HG03159 (cell line): ENCODE data around the gene INSYN2B.
"Not testable (repeated sequence)": the region's sequence is repeated elsewhere in the genome, so short reads cannot be mapped to it uniquely, and the experiment has no call there.

ENCODE experiments used
- ATAC-seq: cut with Tn5 transposase; IDR thresholded peaks from one replicate; pipeline ENCODE4 v1.9.1; 2021; ENCODE audit warnings: mild to moderate bottlenecking, moderate library complexity; ENCODE audit not compliant: unreplicated experiment

Gene INSYN2B

DNA sequence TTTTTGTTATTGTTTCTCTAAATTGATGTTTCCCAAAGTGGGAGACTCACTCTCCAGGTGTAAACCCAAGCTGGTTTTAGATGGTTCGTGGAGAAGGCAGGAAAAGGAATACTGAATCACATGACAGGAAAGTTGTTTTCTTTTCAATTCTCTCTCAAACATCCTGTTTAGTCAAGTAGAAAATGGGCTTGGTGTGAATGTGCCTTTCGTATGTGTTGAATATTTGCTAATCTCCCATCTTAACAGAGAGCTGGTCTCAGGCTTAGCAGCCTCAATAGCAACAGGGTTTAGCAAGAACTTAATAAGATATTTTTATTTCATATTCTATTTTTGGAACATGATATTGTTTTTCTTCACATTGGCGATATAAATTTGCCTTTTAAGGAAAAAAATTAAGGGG is 119.7 kb downstream of the INSYN2B start:
- ATAC-seq: peak; percentile 48

DNA sequence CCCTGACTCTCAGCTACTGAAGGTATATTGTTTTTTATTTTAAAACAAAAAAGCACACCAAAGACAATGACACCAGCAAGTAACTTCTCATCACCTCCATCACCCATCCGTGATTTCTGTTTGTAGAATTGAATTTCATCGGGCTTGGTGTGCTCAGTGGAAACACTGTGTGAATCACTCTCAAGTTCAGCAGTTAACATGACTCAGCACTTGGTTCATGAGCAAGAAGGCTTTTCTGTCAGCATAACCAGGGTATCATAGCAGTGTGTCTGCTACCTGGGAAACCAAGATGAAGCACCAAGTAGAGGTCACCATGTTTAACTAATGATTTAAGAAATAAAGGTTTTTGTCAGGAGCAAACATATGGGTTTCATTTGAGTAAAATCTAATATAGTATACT is 123.7 kb downstream of the INSYN2B start:
- ATAC-seq: no peak

- no peak for ATAC-seq
These were observed 128.9 kb downstream of the INSYN2B start for GRCh38 chr5:169851321-169851850.

DNA sequence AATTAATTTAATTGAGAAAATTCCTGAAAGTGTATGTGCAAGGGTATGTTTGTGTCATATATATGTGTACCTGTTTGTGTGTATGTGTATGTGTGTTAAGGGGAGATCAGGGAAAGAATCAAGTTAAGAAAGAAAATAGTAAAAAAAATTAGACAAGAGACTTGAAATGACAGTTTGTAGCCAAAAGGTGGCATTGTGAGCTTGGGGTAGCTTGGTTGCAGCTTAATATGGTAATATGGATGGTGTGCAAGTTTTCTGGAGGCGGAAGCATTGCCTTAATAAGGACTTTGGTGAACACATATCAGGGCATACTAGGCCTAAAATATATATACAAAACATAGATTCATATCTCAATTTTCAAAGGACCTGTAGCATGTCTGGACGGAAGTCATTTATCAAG is 129.9 kb downstream of the INSYN2B start:
- ATAC-seq: no peak

DNA sequence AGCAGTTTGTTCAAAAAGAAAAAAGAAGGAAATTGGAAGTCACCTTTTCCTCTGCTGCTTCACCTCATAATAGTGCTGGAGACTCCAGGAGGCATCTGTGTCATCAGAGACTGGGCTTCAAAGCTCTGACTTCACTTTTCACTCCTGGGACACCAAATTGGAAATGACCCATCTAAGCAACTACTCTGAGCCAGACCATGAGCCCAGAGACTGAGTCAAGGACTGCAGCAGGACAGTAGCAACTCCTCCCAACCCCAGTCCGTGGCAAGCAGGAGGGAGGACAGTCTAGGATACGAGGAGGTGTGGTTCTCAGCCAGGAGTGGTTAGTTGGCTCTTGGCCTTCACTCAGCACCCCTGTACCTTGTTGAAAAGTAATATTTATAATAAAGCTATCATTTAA is 131.5 kb downstream of the INSYN2B start:
- no peak for ATAC-seq

- no peak for ATAC-seq
These were observed 132.0 kb downstream of the INSYN2B start for GRCh38 chr5:169848271-169848670.

- no peak for ATAC-seq
These were observed 132.8 kb downstream of the INSYN2B start for GRCh38 chr5:169847519-169847918.

- ATAC-seq: no peak
These were observed 137.6 kb downstream of the INSYN2B start for GRCh38 chr5:169842699-169843098.

DNA sequence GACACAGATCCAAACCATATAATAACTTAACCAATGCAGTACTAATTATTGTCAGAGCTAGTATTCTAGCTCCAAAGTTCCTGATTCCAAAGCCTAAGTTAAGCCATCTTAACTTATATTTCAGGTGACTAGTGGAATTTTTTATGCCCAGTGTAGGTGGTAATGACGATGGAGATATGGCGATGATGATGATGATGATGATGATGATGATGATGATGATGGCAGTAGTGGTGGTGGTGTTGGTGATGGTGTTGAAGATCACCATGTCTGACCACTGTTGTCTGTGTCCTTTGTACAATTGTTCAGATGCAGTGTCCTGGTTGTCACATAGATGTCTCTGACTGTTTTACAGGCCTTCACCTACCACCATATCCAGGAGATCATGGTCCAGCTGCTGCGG is 139.9 kb downstream of the INSYN2B start:
- no peak for ATAC-seq

DNA sequence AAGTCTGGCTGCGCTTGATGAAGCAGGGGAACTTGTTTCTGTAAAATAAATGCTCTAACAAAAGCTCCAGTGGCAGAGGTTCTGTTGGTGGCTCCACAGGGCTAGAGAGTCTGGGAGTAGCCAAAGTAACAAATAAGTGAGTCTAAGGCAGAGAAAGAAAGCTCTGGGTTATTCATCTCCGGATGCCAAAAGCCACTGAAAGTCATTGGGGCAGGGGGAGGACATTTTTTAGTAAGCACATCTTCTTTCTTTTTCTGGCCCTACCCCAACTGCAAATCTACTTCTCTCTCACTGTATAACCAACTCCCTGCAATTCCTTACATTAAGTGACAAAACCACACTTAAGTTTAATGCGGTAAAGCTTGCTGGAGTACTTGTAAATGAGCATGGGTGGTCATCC is 141.6 kb downstream of the INSYN2B start:
- peak; percentile 86 for ATAC-seq

- ATAC-seq: no peak
These were observed 142.6 kb downstream of the INSYN2B start for GRCh38 chr5:169837686-169838085.

- ATAC-seq: no peak
These were observed 143.3 kb downstream of the INSYN2B start for GRCh38 chr5:169836835-169837536.

- not testable (repeated sequence) for ATAC-seq
These were observed 145.8 kb downstream of the INSYN2B start for GRCh38 chr5:169834540-169834939.

GRCh38 chr5:169833681-169834292 is 146.5 kb downstream of the INSYN2B start:
- not testable (repeated sequence) for ATAC-seq

DNA sequence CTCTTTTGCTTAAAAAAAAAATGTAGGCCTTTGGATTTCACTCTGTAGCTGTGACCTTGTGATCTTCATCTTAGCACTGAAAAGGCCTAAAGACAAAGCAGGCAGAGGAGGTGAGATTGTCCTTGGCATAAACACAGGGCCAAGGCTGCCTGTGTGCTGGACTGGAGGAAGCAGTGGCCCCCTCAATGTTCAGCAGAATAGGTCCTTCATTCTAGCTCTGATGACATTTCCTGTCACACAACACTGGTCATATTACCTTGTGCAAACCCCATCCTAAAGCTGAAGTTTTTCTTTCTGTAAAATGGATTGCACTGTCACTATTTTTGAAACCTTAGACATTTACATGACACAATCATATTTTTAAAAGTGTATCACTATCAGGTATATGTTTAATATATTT is 147.4 kb downstream of the INSYN2B start:
- ATAC-seq: no peak

- ATAC-seq: no peak
These were observed 148.0 kb downstream of the INSYN2B start for GRCh38 chr5:169832304-169832703.

DNA sequence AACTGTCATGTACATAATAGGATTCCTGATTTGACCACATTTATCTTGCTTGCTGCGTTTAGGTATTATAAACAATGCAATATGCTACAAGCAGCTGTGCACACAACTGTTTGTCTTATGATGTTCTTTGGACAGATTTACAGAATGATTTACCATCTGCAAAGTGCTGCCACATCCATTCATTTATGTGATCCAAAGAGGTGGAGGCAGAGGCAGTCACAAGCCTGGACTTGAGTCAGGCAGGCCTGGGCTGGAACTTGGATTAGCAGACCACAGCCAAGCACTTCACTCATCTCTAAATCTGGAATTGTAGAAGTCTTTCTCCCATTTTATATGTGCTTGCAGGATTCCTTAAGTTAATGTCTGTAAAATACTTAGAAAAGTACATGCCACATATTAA is 149.0 kb downstream of the INSYN2B start:
- ATAC-seq: no peak

- peak; percentile 53 for ATAC-seq
These were observed 151.9 kb downstream of the INSYN2B start for GRCh38 chr5:169828385-169828784.

DNA sequence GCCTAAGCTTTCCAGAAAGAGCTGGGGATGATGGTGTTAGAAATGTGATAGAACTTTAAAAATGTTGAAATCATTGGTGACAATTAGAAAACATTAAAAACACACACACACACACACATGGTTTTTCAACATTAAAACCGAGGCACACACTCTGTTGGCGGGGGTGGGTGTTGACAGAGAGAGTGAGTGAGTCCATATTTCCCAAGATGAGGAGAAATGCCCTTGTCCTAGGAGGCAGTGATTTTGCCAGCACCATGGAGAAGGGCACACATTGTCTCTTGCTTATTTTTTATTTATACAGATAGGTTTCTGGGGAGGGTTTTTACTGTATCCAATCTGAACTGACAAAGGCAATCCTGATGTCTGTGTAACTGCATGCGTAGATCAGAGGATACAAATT is 152.5 kb downstream of the INSYN2B start:
- no peak for ATAC-seq

DNA sequence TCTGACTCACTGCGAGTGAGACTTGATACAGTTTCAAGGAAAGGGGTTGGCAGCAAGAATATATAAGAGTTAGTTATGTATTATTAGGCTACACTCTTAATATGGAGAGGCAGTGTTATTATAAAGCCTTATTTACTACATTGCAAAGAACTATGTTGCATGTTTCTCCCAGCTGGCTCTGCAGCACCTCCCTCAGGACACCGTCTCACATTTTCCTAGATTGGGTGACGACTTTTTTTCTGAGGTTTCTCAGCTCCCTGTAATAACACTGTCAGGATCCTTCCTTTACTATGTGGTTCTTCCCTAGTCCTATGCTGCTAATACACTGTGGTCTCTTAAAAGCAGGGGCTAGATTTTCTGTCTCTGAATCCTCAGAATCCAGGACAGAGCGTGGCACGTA is 153.7 kb downstream of the INSYN2B start:
- no peak for ATAC-seq

- ATAC-seq: no peak
These were observed 163.3 kb downstream of the INSYN2B start for GRCh38 chr5:169817031-169817430.

DNA sequence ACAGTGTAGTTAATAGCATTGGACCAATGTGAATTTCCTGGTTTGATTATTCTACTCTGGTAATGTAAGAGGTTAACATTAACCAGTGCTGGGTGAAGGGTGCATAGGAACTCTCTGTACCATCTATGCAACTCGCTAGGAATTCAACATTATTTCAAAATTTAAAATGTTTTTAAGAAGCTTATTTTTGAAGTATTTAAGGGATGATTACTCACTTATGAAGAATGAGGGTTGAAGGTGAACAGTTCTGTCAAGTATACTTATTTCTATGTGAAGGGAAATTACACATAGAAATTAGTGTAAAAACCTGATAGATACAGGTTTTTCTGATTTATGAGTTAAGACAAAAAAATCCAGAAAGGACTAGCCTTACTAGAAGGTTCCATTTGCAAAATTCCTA is 165.8 kb downstream of the INSYN2B start:
- ATAC-seq: no peak
